ENCODE results near the gene PLEKHM2.
"Not testable (repeated sequence)": the region's sequence is repeated elsewhere in the genome, so short reads cannot be mapped to it uniquely, and the experiment has no call there.

The PLEKHM2 gene

DNA sequence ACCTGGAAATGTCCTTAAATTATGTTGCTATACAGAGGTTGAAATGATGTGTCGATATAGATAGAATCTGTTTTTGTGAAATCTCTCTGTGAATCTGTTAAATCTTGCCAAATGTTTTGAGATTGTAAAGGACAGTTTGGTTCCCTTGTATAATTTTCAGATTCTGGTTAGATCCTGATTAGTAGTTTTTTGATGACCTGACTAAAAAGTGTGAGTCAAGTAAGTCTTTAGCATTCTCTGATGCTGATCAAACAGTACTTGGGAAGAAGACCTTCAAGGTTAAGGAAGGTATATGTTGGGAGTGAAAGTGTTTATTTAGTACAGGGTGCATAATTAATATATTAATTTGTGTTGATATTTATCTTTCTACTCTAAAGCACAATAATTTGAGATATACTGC lies 34.2 kb upstream of the PLEKHM2 start:
- Histone ChIP-seq H3K4me1 (ENCODE audit: control insufficient read depth, low read length) (no peaks in the 10 kb centered on the region), H3F3A (ENCODE audit: control insufficient read depth, insufficient read depth) (no peaks in the 10 kb centered on the region), H3K9me3 (ENCODE audit: control insufficient read depth, insufficient read depth, low read length) (no peaks in the 10 kb centered on the region), H3K27ac (ENCODE audit: low read depth, low read length) (no peak overlapping the region), H3K79me2 (ENCODE audit: control insufficient read depth, low read length) (peaks cover 6% of the 10 kb centered on the region), H3K9me2 (replicated peaks; ENCODE audit: control insufficient read depth, low read length) (no peaks in the 10 kb centered on the region), H3K27me3 (ENCODE audit: control insufficient read depth, low read length) (no peaks in the 10 kb centered on the region), H3K4me3 (ENCODE audit: low read length) (no peak overlapping the region), H3K36me3 (ENCODE audit: control insufficient read depth, low read length) (peaks cover 80% of the 10 kb centered on the region), H4K20me1 (ENCODE audit: control insufficient read depth, insufficient read depth, low read depth, low read length) (no peaks in the 10 kb centered on the region), H3K4me2 (ENCODE audit: low read length) (no peak overlapping the region)
- no peak for TF ChIP-seq EZH2phosphoT487 (IDR thresholded peaks at IDR 0.05; ENCODE audit: borderline replicate concordance, low read length)
- TF ChIP-seq, protein P1, sequence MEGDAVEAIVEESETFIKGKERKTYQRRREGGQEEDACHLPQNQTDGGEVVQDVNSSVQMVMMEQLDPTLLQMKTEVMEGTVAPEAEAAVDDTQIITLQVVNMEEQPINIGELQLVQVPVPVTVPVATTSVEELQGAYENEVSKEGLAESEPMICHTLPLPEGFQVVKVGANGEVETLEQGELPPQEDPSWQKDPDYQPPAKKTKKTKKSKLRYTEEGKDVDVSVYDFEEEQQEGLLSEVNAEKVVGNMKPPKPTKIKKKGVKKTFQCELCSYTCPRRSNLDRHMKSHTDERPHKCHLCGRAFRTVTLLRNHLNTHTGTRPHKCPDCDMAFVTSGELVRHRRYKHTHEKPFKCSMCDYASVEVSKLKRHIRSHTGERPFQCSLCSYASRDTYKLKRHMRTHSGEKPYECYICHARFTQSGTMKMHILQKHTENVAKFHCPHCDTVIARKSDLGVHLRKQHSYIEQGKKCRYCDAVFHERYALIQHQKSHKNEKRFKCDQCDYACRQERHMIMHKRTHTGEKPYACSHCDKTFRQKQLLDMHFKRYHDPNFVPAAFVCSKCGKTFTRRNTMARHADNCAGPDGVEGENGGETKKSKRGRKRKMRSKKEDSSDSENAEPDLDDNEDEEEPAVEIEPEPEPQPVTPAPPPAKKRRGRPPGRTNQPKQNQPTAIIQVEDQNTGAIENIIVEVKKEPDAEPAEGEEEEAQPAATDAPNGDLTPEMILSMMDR (IDR thresholded peaks at IDR 0.05; ENCODE audit: low read depth, low read length, poor library complexity, severe bottlenecking) = no peak

DNA sequence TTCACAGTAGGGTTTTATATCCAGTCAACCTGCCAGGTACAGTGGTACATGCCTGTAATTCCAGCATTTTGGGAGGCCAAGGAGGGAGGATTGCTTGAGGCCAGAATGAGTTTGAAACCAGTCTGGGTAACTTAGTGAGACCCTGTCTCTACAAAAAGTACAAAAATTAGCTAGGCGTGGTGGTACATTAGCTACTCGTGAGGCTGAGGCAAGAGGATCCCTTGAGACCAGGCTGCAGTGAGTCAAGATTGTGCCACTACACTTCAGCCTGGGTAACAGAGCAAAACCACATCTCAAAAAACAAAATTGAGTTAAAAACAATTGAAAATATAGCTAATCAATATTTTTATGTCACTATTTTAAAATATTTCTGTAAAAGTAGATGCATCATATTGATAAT lies 33.7 kb upstream of the PLEKHM2 start:
- H3K79me2 ChIP-seq (ENCODE audit: control insufficient read depth, low read length) = peaks cover 1% of the 10 kb centered on the region
- H4K20me1 ChIP-seq (ENCODE audit: control insufficient read depth, insufficient read depth, low read depth, low read length) = no peaks in the 10 kb centered on the region
- H3K36me3 ChIP-seq (ENCODE audit: control insufficient read depth, low read length) = peaks cover 79% of the 10 kb centered on the region
- no peak overlapping the region for H3K4me3 ChIP-seq (ENCODE audit: low read length)
- H3K9me3 ChIP-seq (ENCODE audit: control insufficient read depth, insufficient read depth, low read length) = no peaks in the 10 kb centered on the region
- H3K9me2 ChIP-seq (replicated peaks; ENCODE audit: control insufficient read depth, low read length) = no peaks in the 10 kb centered on the region
- no peaks in the 10 kb centered on the region for H3K27me3 ChIP-seq (ENCODE audit: control insufficient read depth, low read length)
- H3K27ac ChIP-seq (ENCODE audit: low read depth, low read length) = no peak overlapping the region
- no peaks in the 10 kb centered on the region for H3K4me1 ChIP-seq (ENCODE audit: control insufficient read depth, low read length)
- TF ChIP-seq EZH2phosphoT487 (IDR thresholded peaks at IDR 0.05; ENCODE audit: borderline replicate concordance, low read length) = no peak
- TF ChIP-seq, protein P1 (IDR thresholded peaks at IDR 0.05; ENCODE audit: low read depth, low read length, poor library complexity, severe bottlenecking) = no peak
- H3F3A ChIP-seq (ENCODE audit: control insufficient read depth, insufficient read depth) = no peaks in the 10 kb centered on the region
- no peak overlapping the region for H3K4me2 ChIP-seq (ENCODE audit: low read length)

DNA sequence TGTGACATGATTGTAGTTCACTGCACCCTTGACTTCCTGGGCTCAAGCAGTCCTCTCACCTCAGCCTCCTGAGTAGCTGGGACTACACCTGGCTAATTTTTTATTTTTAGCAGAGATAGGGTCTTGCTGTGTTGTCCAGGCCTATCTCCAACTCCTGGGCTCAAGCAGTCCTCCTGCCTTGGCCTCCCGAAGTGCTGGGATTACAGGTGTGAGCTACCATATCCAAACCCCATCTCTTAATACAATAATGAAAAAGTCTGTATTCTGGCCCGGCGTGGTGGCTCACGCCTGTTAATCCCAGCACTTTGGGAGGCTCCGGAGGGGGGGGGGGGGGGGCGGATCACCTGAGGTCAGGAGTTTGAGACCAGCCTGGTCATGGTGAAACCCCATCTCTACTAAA lies 32.0 kb upstream of the PLEKHM2 start:
- H3F3A ChIP-seq (ENCODE audit: control insufficient read depth, insufficient read depth); H3K27me3 ChIP-seq (ENCODE audit: control insufficient read depth, low read length); H3K79me2 ChIP-seq (ENCODE audit: control insufficient read depth, low read length); H3K4me2 ChIP-seq (ENCODE audit: low read length); H3K4me1 ChIP-seq (ENCODE audit: control insufficient read depth, low read length); H3K9me3 ChIP-seq (ENCODE audit: control insufficient read depth, insufficient read depth, low read length); H3K9me2 ChIP-seq (replicated peaks; ENCODE audit: control insufficient read depth, low read length); H4K20me1 ChIP-seq (ENCODE audit: control insufficient read depth, insufficient read depth, low read depth, low read length); H3K4me3 ChIP-seq (ENCODE audit: low read length); H3K27ac ChIP-seq (ENCODE audit: low read depth, low read length): not testable (repeated sequence)
- peaks cover 78% of the 10 kb centered on the region for H3K36me3 ChIP-seq (ENCODE audit: control insufficient read depth, low read length)

DNA sequence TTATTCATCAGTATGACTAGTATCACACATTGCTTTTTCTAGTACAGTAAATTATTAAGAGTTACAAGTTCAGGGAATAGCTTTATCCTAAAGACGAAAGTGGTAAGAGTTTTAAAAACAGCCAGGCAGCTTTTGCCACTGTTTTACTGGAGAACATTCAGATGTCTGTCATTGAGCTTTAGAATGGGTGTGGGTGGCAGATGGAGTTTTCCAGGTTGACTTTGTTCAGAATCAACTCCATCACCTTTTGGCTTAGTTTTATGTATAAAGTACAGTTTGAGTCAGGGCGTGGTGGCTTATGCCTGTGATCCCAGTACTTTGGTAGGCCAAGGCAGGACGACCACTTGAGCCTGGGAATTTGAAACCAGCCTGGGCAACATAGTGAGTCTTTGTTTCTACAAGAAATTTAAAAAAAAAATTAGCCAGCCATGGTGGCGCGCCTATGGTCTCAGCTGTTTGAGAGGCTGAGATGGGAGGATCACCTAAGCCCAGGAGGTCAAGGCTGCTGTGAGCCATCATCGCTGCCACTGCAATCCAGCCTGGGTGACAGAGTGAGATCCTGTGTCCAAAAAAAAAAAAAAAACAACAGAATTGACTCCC lies 29.9 kb upstream of the PLEKHM2 start:
- no peak overlapping the region for H3K4me3 ChIP-seq (ENCODE audit: low read length)
- no peak for TF ChIP-seq EZH2phosphoT487 (IDR thresholded peaks at IDR 0.05; ENCODE audit: borderline replicate concordance, low read length)
- TF ChIP-seq, protein P1 (IDR thresholded peaks at IDR 0.05; ENCODE audit: low read depth, low read length, poor library complexity, severe bottlenecking) = no peak
- no peaks in the 10 kb centered on the region for H3F3A ChIP-seq (ENCODE audit: control insufficient read depth, insufficient read depth)
- H3K27me3 ChIP-seq (ENCODE audit: control insufficient read depth, low read length) = no peaks in the 10 kb centered on the region
- H4K20me1 ChIP-seq (ENCODE audit: control insufficient read depth, insufficient read depth, low read depth, low read length) = no peaks in the 10 kb centered on the region
- H3K79me2 ChIP-seq (ENCODE audit: control insufficient read depth, low read length) = no peaks in the 10 kb centered on the region; the same call in 1 of the 2 replicates
- H3K4me1 ChIP-seq (ENCODE audit: control insufficient read depth, low read length) = no peaks in the 10 kb centered on the region
- no peaks in the 10 kb centered on the region for H3K9me3 ChIP-seq (ENCODE audit: control insufficient read depth, insufficient read depth, low read length)
- H3K4me2 ChIP-seq (ENCODE audit: low read length) = no peak overlapping the region
- H3K27ac ChIP-seq (ENCODE audit: low read depth, low read length) = no peak overlapping the region
- H3K9me2 ChIP-seq (replicated peaks; ENCODE audit: control insufficient read depth, low read length) = no peaks in the 10 kb centered on the region
- peaks cover 74% of the 10 kb centered on the region for H3K36me3 ChIP-seq (ENCODE audit: control insufficient read depth, low read length)

Data from DOHH2 (cell line).